MM.1S (cell line): Measurements from ENCODE around the gene SPATS2.

ENCODE experiments used
- EZH2 ChIP-seq: fragments of 300-600 bp; sonication (generic); optimal IDR thresholded peaks from 2 replicates; pipeline ENCODE3; 2017; ENCODE audit warnings: low read depth, mild to moderate bottlenecking, antibody characterized with exemption, low read length, mixed read lengths
- EZH2phosphoT487 ChIP-seq: fragments of 300-600 bp; sonication (generic); IDR thresholded peaks from 2 replicates; pipeline ENCODE4 v1.6.1; 2018; ENCODE audit warnings: antibody characterized with exemption, low read length
- TF ChIP-seq, protein P1 (sequence below): fragments of 300-600 bp; sonication (generic); IDR thresholded peaks from 2 replicates; pipeline ENCODE4 v1.5.1; 2016; ENCODE audit warnings: antibody characterized with exemption, low read length, mixed read lengths

DNA sequence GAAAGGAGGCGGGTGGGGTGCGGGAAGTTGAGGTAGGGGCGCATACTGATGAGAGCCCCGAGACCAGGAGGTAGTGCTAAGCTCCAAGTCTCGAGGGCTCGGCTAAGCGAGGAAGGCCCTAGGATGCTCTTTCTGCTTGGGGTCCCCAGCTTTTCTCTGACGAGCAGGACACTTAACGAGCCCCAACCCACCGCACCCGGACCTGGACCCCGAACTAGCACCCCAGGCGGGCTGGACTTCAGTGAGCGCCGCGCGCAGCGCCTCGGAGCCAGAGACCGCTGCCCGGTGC, 25.5 kb upstream of the SPATS2 start:
- TF ChIP-seq, protein P1, sequence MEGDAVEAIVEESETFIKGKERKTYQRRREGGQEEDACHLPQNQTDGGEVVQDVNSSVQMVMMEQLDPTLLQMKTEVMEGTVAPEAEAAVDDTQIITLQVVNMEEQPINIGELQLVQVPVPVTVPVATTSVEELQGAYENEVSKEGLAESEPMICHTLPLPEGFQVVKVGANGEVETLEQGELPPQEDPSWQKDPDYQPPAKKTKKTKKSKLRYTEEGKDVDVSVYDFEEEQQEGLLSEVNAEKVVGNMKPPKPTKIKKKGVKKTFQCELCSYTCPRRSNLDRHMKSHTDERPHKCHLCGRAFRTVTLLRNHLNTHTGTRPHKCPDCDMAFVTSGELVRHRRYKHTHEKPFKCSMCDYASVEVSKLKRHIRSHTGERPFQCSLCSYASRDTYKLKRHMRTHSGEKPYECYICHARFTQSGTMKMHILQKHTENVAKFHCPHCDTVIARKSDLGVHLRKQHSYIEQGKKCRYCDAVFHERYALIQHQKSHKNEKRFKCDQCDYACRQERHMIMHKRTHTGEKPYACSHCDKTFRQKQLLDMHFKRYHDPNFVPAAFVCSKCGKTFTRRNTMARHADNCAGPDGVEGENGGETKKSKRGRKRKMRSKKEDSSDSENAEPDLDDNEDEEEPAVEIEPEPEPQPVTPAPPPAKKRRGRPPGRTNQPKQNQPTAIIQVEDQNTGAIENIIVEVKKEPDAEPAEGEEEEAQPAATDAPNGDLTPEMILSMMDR: no peak
- no peak for TF ChIP-seq EZH2
- TF ChIP-seq EZH2phosphoT487: no peak
